Measurements from ENCODE around the gene PTPRCAP.

GRCh38 chr11:67391304-67392182, 45.9 kb downstream of the PTPRCAP start, which contains the start of gene RAD9A:
- TF ChIP-seq, protein P1, sequence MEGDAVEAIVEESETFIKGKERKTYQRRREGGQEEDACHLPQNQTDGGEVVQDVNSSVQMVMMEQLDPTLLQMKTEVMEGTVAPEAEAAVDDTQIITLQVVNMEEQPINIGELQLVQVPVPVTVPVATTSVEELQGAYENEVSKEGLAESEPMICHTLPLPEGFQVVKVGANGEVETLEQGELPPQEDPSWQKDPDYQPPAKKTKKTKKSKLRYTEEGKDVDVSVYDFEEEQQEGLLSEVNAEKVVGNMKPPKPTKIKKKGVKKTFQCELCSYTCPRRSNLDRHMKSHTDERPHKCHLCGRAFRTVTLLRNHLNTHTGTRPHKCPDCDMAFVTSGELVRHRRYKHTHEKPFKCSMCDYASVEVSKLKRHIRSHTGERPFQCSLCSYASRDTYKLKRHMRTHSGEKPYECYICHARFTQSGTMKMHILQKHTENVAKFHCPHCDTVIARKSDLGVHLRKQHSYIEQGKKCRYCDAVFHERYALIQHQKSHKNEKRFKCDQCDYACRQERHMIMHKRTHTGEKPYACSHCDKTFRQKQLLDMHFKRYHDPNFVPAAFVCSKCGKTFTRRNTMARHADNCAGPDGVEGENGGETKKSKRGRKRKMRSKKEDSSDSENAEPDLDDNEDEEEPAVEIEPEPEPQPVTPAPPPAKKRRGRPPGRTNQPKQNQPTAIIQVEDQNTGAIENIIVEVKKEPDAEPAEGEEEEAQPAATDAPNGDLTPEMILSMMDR (IDR thresholded peaks at IDR 0.05): no peak
- no peak for TF ChIP-seq EZH2 (IDR thresholded peaks at IDR 0.05; ENCODE audit: borderline replicate concordance, insufficient read depth, low read depth, low read length, poor library complexity, severe bottlenecking)
